GM21367 (cell line): ENCODE measurements around the gene UPK1B.
"Not testable (repeated sequence)": the region's sequence is repeated elsewhere in the genome, so short reads cannot be mapped to it uniquely, and the experiment has no call there.

Source experiments
- ATAC-seq: cut with Tn5 transposase; IDR thresholded peaks from one replicate; pipeline ENCODE4 v1.9.1; 2021; ENCODE audit not compliant: unreplicated experiment

The UPK1B gene

DNA sequence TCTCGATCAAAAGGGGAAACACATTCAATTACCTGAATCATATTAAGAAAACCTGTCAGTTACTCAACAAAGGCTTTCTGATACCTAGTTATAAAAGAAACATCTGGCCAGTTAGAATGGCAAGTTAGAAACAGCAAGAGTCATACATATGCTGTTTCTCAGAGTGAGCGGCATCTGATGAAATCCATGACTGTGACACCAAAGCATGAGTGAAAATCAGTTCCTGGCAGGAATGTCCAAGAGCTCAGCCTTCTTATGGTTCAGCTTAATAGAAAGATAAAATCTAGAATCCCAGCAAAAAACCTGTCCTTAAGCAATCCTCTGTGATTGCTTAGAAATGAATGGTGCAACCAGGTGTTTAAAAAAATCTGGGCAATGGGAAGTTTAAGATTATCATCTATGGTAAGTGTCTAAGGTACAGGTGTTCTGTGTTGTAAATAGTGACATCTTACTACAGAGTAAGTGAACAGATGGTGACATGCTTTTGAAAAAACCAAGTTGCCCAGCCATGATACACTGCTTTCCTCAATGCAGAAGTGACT lies 48.5 kb downstream of the UPK1B start:
- no peak for ATAC-seq

- no peak for ATAC-seq
Measured at GRCh38 chr3:119222391-119222790, 49.0 kb downstream of the UPK1B start.

- ATAC-seq = no peak
Measured at GRCh38 chr3:119223511-119223910, 50.1 kb downstream of the UPK1B start.

- ATAC-seq = no peak
Measured at GRCh38 chr3:119225121-119225520, 51.7 kb downstream of the UPK1B start.

DNA sequence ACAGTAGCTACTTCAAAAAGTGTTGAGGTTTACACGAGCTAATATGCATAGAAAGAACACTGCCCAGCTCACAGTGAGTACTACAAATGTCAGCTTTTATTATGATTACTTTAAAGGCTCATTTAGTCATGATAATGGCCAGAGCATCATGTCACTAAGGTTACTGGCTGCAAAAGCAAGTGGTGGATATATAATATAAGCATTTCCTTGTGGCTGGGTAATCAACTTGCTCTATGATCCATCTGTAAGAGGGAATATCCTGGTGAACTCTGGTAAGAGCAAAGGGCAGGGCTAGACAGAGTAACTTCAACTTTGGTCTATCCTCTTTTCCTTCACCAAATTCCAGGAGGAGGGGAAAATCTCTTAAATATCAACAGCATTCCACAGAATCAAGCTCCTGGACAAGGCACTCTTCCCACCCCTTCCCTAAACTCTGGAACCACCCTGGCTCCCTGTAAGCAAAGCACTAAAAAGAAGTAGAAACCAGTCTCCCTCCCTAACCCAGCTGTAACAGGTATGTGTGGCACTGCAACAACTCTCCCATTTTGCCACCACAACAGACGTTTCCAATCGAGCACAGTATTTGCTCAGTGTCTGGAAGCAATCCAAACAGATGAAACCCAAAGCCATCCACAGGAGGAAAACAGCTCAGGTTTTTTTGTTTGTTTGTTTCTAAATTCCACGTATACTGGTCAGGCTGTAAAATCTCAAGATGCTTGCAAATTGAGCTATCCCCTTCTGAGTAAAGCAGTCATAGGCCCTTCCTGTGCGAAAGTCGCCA lies 53.9 kb downstream of the UPK1B start:
- no peak for ATAC-seq

GRCh38 chr3:119228373-119229145 lies 55.2 kb downstream of the UPK1B start:
- ATAC-seq = no peak

GRCh38 chr3:119229190-119229589 lies 55.8 kb downstream of the UPK1B start:
- no peak for ATAC-seq

- ATAC-seq = no peak
Measured at GRCh38 chr3:119230071-119230470, 56.7 kb downstream of the UPK1B start.

DNA sequence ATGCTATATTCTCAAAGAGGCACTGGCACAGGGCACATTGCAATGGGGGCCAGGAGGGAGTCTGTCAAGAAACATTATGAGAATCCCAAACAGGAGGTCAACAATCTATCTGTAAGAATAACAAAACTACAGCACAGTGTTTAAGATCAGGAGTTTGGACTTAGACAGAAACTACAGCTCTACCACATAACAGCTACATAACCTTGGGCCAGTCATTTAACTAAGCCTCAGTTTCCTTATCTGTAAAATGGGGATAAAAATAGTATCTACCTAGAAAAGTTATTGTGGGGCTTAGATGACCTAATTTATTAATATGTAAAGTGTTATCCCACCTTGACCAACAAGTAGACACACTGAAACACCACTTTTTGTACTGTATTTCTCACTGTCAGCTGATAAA lies 57.3 kb downstream of the UPK1B start:
- no peak for ATAC-seq

- ATAC-seq = no peak
Measured at GRCh38 chr3:119234610-119235009, 61.2 kb downstream of the UPK1B start.

- ATAC-seq = no peak
Measured at GRCh38 chr3:119235151-119235550, 61.8 kb downstream of the UPK1B start.

GRCh38 chr3:119236756-119237155 lies 63.4 kb downstream of the UPK1B start:
- ATAC-seq = no peak

GRCh38 chr3:119237299-119237698 lies 63.9 kb downstream of the UPK1B start:
- no peak for ATAC-seq

DNA sequence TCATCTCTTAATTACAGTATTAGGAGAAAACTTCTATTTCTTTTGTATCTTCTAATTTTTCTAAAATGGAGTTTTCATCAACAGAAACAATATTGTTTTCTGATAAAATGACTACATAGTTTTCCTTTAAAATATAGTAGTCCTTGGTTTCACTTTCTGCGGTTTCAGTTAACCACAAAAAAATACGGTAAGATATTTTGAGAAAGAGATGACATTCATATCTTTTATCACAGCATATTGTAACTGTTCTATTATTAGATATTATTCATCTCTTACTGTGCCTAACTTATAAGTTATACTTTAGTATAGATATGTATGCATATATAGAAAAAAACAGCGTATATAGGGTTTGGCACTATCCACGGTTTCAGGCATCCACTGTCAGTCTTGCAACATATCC lies 65.0 kb downstream of the UPK1B start:
- no peak for ATAC-seq

DNA sequence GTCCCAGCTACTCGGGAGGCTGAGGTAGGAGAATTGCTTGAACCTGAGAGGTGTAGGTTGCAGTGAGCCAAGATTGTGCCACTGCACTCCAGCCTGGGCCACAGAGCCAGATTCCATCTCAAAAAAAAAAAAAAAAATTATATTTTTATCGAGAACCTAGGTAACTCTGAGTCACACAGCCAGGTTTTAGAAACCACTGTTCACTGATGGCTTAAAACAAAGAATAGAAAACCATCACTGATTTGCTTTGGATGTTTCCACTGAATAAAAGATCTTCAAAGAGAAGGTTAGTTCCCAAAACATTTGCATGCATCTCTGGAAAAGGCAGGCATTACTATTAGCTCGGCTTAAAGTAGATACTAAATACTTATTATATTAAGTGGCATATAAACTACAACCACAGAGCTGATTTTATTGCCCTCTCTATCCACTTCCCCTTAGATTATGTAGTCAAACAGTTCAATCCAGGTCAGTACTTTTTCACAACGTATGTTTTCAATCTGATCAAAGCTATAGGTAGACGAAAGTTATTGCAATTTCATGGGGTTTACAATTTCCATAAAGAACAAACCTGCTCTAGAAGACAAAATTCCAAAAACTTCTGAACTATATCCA lies 65.9 kb downstream of the UPK1B start:
- ATAC-seq = no peak

- ATAC-seq = peak; percentile 11
Measured at GRCh38 chr3:119240101-119240590, 66.7 kb downstream of the UPK1B start.

DNA sequence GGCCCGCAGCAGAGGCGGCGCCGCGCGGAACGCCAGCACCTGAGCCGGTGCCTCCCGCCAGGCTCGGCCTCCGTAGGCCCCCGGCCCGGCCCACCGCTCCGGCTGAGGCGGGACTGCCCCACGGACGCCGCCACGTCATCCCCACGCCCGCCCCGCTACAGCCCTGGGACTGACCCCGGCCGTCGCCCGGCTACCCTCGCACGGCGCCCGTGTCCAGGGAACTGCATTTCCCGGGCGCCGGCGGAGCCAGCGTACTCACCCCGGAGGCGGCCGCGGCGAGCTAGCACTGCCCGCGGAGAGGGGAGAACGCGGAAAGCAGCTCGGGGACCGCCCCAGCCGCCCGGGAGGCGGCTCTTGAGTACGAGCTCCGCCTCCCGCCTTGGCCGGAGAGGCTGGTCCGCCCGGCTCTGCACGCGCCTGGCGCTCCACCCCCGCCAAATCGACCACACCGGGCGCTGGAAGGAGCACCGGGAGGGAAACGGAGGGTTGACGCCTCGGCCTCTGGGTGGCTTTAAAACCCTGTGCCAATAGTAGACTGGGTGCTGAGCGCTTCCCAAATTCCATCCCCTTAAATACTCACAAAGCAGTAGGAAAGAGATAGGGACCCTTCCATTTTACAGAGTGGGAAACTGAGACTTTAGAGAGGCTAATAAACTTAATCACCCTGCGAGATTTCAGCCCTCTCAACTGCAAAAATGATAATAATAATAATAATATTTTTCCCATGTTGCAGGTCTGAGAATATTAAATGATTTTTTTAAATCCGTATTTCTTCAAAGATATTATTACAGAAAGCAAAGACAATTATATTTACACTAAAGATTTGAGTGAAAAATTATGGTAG lies 67.4 kb downstream of the UPK1B start, which contains the start of gene B4GALT4:
B4GALT4 (minus strand) TSS at position 288 of the 844 bp plus-strand sequence. CDS start 10,779 bp downstream, outside the sequence.
- peak; percentile 92 for ATAC-seq

- ATAC-seq = not testable (repeated sequence)
Measured at GRCh38 chr3:119242387-119243057, 69.1 kb downstream of the UPK1B start.

DNA sequence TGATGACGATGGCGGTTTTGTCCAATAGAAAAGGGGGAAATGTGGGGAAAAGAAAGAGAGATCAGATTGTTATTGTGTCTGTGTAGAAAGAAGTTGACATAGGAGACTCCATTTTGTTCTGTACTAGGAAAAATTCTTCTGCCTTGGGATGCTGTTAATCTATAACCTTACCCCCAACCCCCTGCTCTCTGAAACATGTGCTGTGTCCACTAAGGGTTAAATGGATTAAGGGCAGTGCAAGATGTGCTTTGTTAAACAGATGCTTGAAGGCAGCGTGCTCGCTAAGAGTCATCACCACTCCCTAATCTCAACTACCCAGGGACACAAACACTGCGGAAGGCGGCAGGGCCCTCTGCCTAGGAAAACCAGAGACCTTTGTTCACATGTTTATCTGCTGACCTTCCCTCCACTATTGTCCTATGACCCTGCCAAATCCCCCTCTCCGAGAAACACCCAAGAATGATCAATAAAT lies 69.7 kb downstream of the UPK1B start:
- ATAC-seq = not testable (repeated sequence)

DNA sequence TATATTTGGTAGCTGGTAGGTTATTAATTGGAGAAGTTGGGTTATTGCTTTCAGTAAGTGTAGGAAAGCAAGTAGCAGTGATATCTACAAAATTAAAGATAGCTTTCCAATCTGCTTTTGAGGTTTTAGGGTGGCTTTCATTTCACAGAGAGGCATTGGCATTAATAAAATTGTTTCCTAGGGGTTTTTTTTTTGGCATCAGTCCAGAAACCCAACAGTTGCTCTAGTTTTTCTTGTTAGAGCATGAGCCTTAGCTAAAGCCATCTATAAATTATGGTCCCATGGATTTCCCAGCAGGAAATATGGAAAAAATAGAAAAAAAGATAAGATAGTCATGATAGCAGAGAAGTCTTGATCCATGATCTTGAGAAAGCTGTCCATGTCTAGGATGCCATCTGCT lies 70.3 kb downstream of the UPK1B start:
- ATAC-seq = no peak
